ENCODE measurements around the gene LSM2. TPM values are rescaled to one million over a fixed set of nuclear protein-coding genes. Genes with fewer than 3 reads are reported as not detected.

The LSM2 gene
- total RNA-seq, 4 donors from 2014 or later = 11.8 to 42.9 (median 19.1) TPM

GRCh38 chr6:31836474-31837368, 30.0 kb upstream of the LSM2 start:
- Histone ChIP-seq H3K4me1 (peaks cover 7 to 41% (median 22%) of the 10 kb centered on the region in 4 donors), H3K4me3 (peak overlapping the region; percentile 29 to 97 (median 80)), H3K27ac (peak overlapping the region; percentile 44 to 97 (median 95)), H3K36me3 (peaks cover 0 to 43% (median 0%) of the 10 kb centered on the region in 3 donors), H3K27me3 (no peaks in the 10 kb centered on the region), H3K9me3 (no peaks in the 10 kb centered on the region)
- TF ChIP-seq POLR2A (IDR thresholded peaks at IDR 0.05) (no peak), CTCF (IDR thresholded peaks at IDR 0.05) (no peak)
- no peak for DNase-seq

GRCh38 chr6:31836047-31836473, 29.3 kb upstream of the LSM2 start:
- Histone ChIP-seq H3K9me3 (no peaks in the 10 kb centered on the region), H3K4me3 (peak overlapping the region; percentile 29 to 97 (median 80)), H3K27me3 (no peaks in the 10 kb centered on the region), H3K36me3 (peaks cover 0 to 38% (median 0%) of the 10 kb centered on the region in 3 donors), H3K4me1 (peaks cover 7 to 47% (median 22%) of the 10 kb centered on the region in 4 donors), H3K27ac (peak overlapping the region; percentile 44 to 97 (median 95))
- TF ChIP-seq POLR2A (IDR thresholded peaks at IDR 0.05) = no peak
- no peak for TF ChIP-seq CTCF (IDR thresholded peaks at IDR 0.05)
- no peak for DNase-seq

- Histone ChIP-seq H3K27me3 (no peaks in the 10 kb centered on the region), H3K4me1 (peaks cover 7 to 53% (median 22%) of the 10 kb centered on the region in 4 donors), H3K36me3 (peaks cover 0 to 26% (median 0%) of the 10 kb centered on the region in 3 donors), H3K27ac (peak overlapping the region; percentile 94 to 97 (median 96)), H3K9me3 (no peaks in the 10 kb centered on the region), H3K4me3 (peak overlapping the region; percentile 76 to 97 (median 90))
- DNase-seq = peak; percentile 83 to 92 (median 90)
- TF ChIP-seq CTCF (IDR thresholded peaks at IDR 0.05) (no peak), POLR2A (IDR thresholded peaks at IDR 0.05) (peak; percentile 38 to 50)
Measured at GRCh38 chr6:31834367-31835250, 27.8 kb upstream of the LSM2 start.

- H3K27me3 ChIP-seq = no peaks in the 10 kb centered on the region
- H3K27ac ChIP-seq = peak overlapping the region in 3 of 4 donors; percentile 86 to 97 (median 96)
- no peaks in the 10 kb centered on the region for H3K36me3 ChIP-seq
- H3K9me3 ChIP-seq = no peaks in the 10 kb centered on the region
- TF ChIP-seq CTCF (IDR thresholded peaks at IDR 0.05) (no peak), POLR2A (IDR thresholded peaks at IDR 0.05) (no peak)
- peak overlapping the region in 2 of 4 donors; percentile 56 to 67 for H3K4me3 ChIP-seq
- DNase-seq = no peak
- peaks cover 4 to 29% (median 11%) of the 10 kb centered on the region in 4 donors for H3K4me1 ChIP-seq
Measured at GRCh38 chr6:31831350-31832215, 24.8 kb upstream of the LSM2 start.
